H1 (cell line): Measurements from ENCODE around the gene OR1K1. TPM values are rescaled to one million over a fixed set of nuclear protein-coding genes. Genes with fewer than 3 reads are reported as not detected.

Experiments
- GABPA ChIP-seq: IDR thresholded peaks from 2 replicates; pipeline ENCODE4 v1.6.1; 2011; ENCODE audit warnings: mild to moderate bottlenecking, low read length, moderate library complexity, borderline replicate concordance; ENCODE audit not compliant: insufficient read depth
- SIRT6 ChIP-seq: IDR thresholded peaks from one replicate; pipeline ENCODE4 v1.7.1; 2012; ENCODE audit warnings: low read length, inconsistent platforms
- TAF1 ChIP-seq: IDR thresholded peaks from 2 replicates; pipeline ENCODE4 v1.6.1; 2011; ENCODE audit warnings: mild to moderate bottlenecking, low read depth, low read length
- polyA plus RNA-seq, 7 experiments: library from polyadenylated mRNA; depleted of rRNA in 3 of 7; stranded (reverse) in 5 of 7; unstranded in 2 of 7; fragments of >200 nt in 5 of 7; fragments of 200-250 nt in 2 of 7; gene quantifications; 1 replicate in 5 of 7; 2 replicates in 1 of 7; 4 replicates in 1 of 7; pipeline versions ENCODE4 v1.2.1 to v1.2.3, GENCODE V29; 2011 to 2013; ENCODE audit warnings: missing spikeins in 2 of 7, mixed read lengths in 2 of 7
- total RNA-seq: library from RNA; stranded (reverse); fragmentation: NEBNext Ultra II Directional; extraction: Animal tissue kit (Norgen Biotek cat#: 25700); gene quantifications from 2 replicates; pipeline ENCODE4 v1.2.1, GENCODE V29; 2021
- TF ChIP-seq, protein P1 (sequence below): fragments of 300-600 bp; sonication (generic); IDR thresholded peaks from 2 replicates; pipeline ENCODE4 v1.7.1; 2012; ENCODE audit warnings: low read length, moderate library complexity, mild to moderate bottlenecking, inconsistent platforms; ENCODE audit not compliant: insufficient replicate concordance

The OR1K1 gene
- total and polyA plus RNA-seq, 2 of the 8 experiments (the other 6 are each of a cell fraction or from before 2014, with no cell fraction given) = not detected

DNA sequence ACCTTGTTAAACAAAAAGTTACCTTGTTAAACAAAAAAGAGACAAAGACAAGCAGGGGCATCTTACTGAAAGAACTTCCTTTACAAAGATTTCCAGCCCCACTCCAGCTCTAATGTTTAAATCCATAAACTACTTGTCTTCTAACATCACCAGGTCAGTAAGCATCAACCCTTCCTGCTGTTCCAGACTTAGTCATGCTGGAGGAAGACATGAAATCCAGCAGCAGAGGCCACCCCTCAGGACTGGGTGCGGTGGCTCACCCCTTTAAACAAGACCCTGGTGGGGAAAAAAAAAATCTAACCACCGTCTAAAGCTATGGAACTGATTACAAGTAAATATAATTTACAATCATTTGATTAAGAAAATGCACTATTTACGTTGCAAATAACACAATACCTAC is 19.4 kb downstream of the OR1K1 start (continued):
- TF ChIP-seq GABPA = no peak
- no peak for TF ChIP-seq TAF1
- TF ChIP-seq, protein P1, sequence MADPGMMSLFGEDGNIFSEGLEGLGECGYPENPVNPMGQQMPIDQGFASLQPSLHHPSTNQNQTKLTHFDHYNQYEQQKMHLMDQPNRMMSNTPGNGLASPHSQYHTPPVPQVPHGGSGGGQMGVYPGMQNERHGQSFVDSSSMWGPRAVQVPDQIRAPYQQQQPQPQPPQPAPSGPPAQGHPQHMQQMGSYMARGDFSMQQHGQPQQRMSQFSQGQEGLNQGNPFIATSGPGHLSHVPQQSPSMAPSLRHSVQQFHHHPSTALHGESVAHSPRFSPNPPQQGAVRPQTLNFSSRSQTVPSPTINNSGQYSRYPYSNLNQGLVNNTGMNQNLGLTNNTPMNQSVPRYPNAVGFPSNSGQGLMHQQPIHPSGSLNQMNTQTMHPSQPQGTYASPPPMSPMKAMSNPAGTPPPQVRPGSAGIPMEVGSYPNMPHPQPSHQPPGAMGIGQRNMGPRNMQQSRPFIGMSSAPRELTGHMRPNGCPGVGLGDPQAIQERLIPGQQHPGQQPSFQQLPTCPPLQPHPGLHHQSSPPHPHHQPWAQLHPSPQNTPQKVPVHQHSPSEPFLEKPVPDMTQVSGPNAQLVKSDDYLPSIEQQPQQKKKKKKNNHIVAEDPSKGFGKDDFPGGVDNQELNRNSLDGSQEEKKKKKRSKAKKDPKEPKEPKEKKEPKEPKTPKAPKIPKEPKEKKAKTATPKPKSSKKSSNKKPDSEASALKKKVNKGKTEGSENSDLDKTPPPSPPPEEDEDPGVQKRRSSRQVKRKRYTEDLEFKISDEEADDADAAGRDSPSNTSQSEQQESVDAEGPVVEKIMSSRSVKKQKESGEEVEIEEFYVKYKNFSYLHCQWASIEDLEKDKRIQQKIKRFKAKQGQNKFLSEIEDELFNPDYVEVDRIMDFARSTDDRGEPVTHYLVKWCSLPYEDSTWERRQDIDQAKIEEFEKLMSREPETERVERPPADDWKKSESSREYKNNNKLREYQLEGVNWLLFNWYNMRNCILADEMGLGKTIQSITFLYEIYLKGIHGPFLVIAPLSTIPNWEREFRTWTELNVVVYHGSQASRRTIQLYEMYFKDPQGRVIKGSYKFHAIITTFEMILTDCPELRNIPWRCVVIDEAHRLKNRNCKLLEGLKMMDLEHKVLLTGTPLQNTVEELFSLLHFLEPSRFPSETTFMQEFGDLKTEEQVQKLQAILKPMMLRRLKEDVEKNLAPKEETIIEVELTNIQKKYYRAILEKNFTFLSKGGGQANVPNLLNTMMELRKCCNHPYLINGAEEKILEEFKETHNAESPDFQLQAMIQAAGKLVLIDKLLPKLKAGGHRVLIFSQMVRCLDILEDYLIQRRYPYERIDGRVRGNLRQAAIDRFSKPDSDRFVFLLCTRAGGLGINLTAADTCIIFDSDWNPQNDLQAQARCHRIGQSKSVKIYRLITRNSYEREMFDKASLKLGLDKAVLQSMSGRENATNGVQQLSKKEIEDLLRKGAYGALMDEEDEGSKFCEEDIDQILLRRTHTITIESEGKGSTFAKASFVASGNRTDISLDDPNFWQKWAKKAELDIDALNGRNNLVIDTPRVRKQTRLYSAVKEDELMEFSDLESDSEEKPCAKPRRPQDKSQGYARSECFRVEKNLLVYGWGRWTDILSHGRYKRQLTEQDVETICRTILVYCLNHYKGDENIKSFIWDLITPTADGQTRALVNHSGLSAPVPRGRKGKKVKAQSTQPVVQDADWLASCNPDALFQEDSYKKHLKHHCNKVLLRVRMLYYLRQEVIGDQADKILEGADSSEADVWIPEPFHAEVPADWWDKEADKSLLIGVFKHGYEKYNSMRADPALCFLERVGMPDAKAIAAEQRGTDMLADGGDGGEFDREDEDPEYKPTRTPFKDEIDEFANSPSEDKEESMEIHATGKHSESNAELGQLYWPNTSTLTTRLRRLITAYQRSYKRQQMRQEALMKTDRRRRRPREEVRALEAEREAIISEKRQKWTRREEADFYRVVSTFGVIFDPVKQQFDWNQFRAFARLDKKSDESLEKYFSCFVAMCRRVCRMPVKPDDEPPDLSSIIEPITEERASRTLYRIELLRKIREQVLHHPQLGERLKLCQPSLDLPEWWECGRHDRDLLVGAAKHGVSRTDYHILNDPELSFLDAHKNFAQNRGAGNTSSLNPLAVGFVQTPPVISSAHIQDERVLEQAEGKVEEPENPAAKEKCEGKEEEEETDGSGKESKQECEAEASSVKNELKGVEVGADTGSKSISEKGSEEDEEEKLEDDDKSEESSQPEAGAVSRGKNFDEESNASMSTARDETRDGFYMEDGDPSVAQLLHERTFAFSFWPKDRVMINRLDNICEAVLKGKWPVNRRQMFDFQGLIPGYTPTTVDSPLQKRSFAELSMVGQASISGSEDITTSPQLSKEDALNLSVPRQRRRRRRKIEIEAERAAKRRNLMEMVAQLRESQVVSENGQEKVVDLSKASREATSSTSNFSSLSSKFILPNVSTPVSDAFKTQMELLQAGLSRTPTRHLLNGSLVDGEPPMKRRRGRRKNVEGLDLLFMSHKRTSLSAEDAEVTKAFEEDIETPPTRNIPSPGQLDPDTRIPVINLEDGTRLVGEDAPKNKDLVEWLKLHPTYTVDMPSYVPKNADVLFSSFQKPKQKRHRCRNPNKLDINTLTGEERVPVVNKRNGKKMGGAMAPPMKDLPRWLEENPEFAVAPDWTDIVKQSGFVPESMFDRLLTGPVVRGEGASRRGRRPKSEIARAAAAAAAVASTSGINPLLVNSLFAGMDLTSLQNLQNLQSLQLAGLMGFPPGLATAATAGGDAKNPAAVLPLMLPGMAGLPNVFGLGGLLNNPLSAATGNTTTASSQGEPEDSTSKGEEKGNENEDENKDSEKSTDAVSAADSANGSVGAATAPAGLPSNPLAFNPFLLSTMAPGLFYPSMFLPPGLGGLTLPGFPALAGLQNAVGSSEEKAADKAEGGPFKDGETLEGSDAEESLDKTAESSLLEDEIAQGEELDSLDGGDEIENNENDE = no peak
- no peak for TF ChIP-seq SIRT6
